ENCODE measurements around the gene LIAS. TPM values are rescaled to one million over a fixed set of nuclear protein-coding genes. Genes with fewer than 3 reads are reported as not detected.

Gene LIAS
- total RNA-seq, 2 donors from 2014 or later, result 4.9 to 15.3 TPM

- WGBS, 2 donors, result 68 to 83% methylated on average over 5 to 6 of the region's 6 CpGs
- Histone ChIP-seq H3K4me1 (no peaks in the 10 kb centered on the region), H3K4me3 (no peak overlapping the region), H3K27me3 (no peaks in the 10 kb centered on the region), H3K27ac (no peak overlapping the region), H3K36me3 (replicated peaks in 1 of 2; ENCODE audit: insufficient read depth in 1 of 2, low read depth in 2 of 2) (no peaks in the 10 kb centered on the region), H3K9me3 (no peaks in the 10 kb centered on the region)
- ATAC-seq, result no peak
- DNase-seq, result no peak
- no peak for TF ChIP-seq CTCF (IDR thresholded peaks at IDR 0.05)
- no peak for TF ChIP-seq POLR2A (IDR thresholded peaks at IDR 0.05)
- intact Hi-C loops (cut with DNase I), result no loop called here
These were observed 25.9 kb downstream of the LIAS start for GRCh38 chr4:39484582-39485272.

- WGBS, 2 donors, result 73 to 78% methylated on average over 9 to 10 of the region's 10 CpGs
- intact Hi-C loops (cut with DNase I), result no loop called here
- Histone ChIP-seq H3K4me3 (no peak overlapping the region), H3K27ac (no peak overlapping the region), H3K36me3 (replicated peaks in 1 of 2; ENCODE audit: insufficient read depth in 1 of 2, low read depth in 2 of 2) (no peaks in the 10 kb centered on the region), H3K4me1 (no peaks in the 10 kb centered on the region), H3K9me3 (no peaks in the 10 kb centered on the region), H3K27me3 (no peaks in the 10 kb centered on the region)
- no peak for ATAC-seq
- DNase-seq, result no peak
- no peak for TF ChIP-seq POLR2A (IDR thresholded peaks at IDR 0.05)
- TF ChIP-seq CTCF (IDR thresholded peaks at IDR 0.05), result no peak
These were observed 27.5 kb downstream of the LIAS start for GRCh38 chr4:39486221-39486804.

DNA sequence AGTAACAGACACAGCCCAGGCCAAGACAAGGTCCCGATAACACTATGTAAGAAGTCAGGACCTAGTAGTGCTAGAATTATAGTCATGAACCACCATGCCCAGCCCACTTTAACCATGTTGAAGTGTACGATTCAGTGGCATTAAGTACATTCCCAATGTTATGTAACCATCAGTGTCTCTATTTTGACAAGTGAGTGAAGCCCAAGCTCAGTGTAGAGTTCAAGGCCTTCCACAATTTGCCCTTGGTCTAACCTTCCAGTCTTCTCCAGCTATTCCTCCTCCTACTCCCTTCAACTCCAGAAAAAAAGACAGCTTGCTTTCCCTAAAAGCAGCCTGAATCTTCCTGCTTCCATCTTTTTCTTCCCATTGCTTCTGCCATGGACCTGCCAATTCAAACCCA lies 31.5 kb downstream of the LIAS start:
- no peak for DNase-seq
- no peak for ATAC-seq
- intact Hi-C loops (cut with DNase I), result no loop called here

GRCh38 chr4:39494354-39494753 lies 35.5 kb downstream of the LIAS start:
- TF ChIP-seq POLR2A (IDR thresholded peaks at IDR 0.05) (no peak), CTCF (IDR thresholded peaks at IDR 0.05) (no peak)
- Histone ChIP-seq H3K4me1 (no peaks in the 10 kb centered on the region), H3K4me3 (no peak overlapping the region), H3K9me3 (no peaks in the 10 kb centered on the region), H3K27ac (no peak overlapping the region), H3K36me3 (replicated peaks in 1 of 2; ENCODE audit: insufficient read depth in 1 of 2, low read depth in 2 of 2) (peaks cover 0 to 3% of the 10 kb centered on the region in 2 donors), H3K27me3 (no peaks in the 10 kb centered on the region)
- no peak for ATAC-seq
- WGBS, 2 donors, result 77 to 83% methylated on average over 1 of the region's 1 CpG
- no peak for DNase-seq
- intact Hi-C loops (cut with DNase I), result no loop called here

More for the DNA sequence above, 31.5 kb downstream of the LIAS start:
- H3K4me3 ChIP-seq, result no peak overlapping the region
- no peaks in the 10 kb centered on the region for H3K36me3 ChIP-seq (replicated peaks in 1 of 2; ENCODE audit: insufficient read depth in 1 of 2, low read depth in 2 of 2)
- no peak overlapping the region for H3K27ac ChIP-seq
- WGBS, 2 donors, result 81 to 84% methylated on average over 2 of the region's 2 CpGs
- no peak for TF ChIP-seq CTCF (IDR thresholded peaks at IDR 0.05)
- TF ChIP-seq POLR2A (IDR thresholded peaks at IDR 0.05), result no peak
- no peaks in the 10 kb centered on the region for H3K4me1 ChIP-seq
- H3K9me3 ChIP-seq, result no peaks in the 10 kb centered on the region
- H3K27me3 ChIP-seq, result no peaks in the 10 kb centered on the region

Measured in body of pancreas (tissue), 4 donors.